MM.1S (cell line): ENCODE results near the gene MBOAT7.
"Not testable (repeated sequence)": the region's sequence is repeated elsewhere in the genome, so short reads cannot be mapped to it uniquely, and the experiment has no call there.

ENCODE experiments used
- DNase-seq: peaks from one replicate; pipeline ENCODE4 v3.0.0-alpha.2; 2015
- H2AFZ ChIP-seq: fragments of 300-600 bp; sonication (generic); 2 replicates; pipeline ENCODE4 v1.6.0; 2016; ENCODE audit warnings: antibody characterized with exemption, low read length
- H3F3A ChIP-seq: fragments of 300-600 bp; sonication (generic); 2 replicates; pipeline ENCODE4 v1.6.1; 2016; ENCODE audit warnings: mild to moderate bottlenecking, antibody characterized with exemption, low read length, moderate library complexity, mixed read lengths; ENCODE audit not compliant: insufficient read depth
- H3K27ac ChIP-seq: fragments of 300-600 bp; sonication (generic); 2 replicates; pipeline ENCODE4 v1.5.1; 2016; ENCODE audit warnings: mild to moderate bottlenecking, low read length
- H3K27me3 ChIP-seq: fragments of 300-600 bp; sonication (generic); replicated peaks from 2 replicates; pipeline ENCODE4 v1.6.0; 2016; ENCODE audit warnings: low read length; ENCODE audit not compliant: insufficient read depth
- H3K36me3 ChIP-seq: fragments of 300-600 bp; sonication (generic); replicated peaks from 2 replicates; pipeline ENCODE4 v1.6.1; 2016; ENCODE audit warnings: mild to moderate bottlenecking, low read length, mixed read lengths; ENCODE audit not compliant: insufficient read depth
- H3K4me1 ChIP-seq: fragments of 300-600 bp; sonication (generic); 2 replicates; pipeline ENCODE4 v1.6.1; 2016; ENCODE audit warnings: low read length, mixed read lengths
- H3K4me2 ChIP-seq: fragments of 300-600 bp; sonication (generic); 2 replicates; pipeline ENCODE4 v1.6.0; 2016; ENCODE audit warnings: low read depth, low read length
- H3K4me3 ChIP-seq: fragments of 300-600 bp; sonication (generic); 2 replicates; pipeline ENCODE4 v1.5.1; 2016; ENCODE audit warnings: low read length, mixed read lengths
- H3K79me2 ChIP-seq: fragments of 300-600 bp; sonication (generic); 2 replicates; pipeline ENCODE4 v1.6.1; 2016; ENCODE audit warnings: mixed run types, low read length, mixed read lengths
- H3K9ac ChIP-seq: fragments of 300-600 bp; sonication (generic); 2 replicates; pipeline ENCODE4 v1.6.1; 2016; ENCODE audit warnings: low read length, mixed read lengths
- H3K9me2 ChIP-seq: fragments of 300-600 bp; sonication (generic); replicated peaks from 2 replicates; pipeline ENCODE4 v1.6.1; 2016; ENCODE audit warnings: mild to moderate bottlenecking, low read length, mixed read lengths; ENCODE audit not compliant: insufficient read depth
- H3K9me3 ChIP-seq: fragments of 300-600 bp; sonication (generic); replicated peaks from 2 replicates; pipeline ENCODE4 v1.6.1; 2016; ENCODE audit warnings: mild to moderate bottlenecking, low read length, mixed read lengths; ENCODE audit not compliant: insufficient read depth
- H4K20me1 ChIP-seq: fragments of 300-600 bp; sonication (generic); 2 replicates; pipeline ENCODE4 v1.6.1; 2016; ENCODE audit warnings: mild to moderate bottlenecking, low read length, moderate library complexity, mixed read lengths; ENCODE audit not compliant: insufficient read depth
- EZH2 ChIP-seq: fragments of 300-600 bp; sonication (generic); optimal IDR thresholded peaks from 2 replicates; pipeline ENCODE3; 2017; ENCODE audit warnings: low read depth, mild to moderate bottlenecking, antibody characterized with exemption, low read length, mixed read lengths
- EZH2phosphoT487 ChIP-seq: fragments of 300-600 bp; sonication (generic); IDR thresholded peaks from 2 replicates; pipeline ENCODE4 v1.6.1; 2018; ENCODE audit warnings: antibody characterized with exemption, low read length
- TF ChIP-seq, protein P1 (sequence below): fragments of 300-600 bp; sonication (generic); IDR thresholded peaks from 2 replicates; pipeline ENCODE4 v1.5.1; 2016; ENCODE audit warnings: antibody characterized with exemption, low read length, mixed read lengths

Gene MBOAT7

DNA sequence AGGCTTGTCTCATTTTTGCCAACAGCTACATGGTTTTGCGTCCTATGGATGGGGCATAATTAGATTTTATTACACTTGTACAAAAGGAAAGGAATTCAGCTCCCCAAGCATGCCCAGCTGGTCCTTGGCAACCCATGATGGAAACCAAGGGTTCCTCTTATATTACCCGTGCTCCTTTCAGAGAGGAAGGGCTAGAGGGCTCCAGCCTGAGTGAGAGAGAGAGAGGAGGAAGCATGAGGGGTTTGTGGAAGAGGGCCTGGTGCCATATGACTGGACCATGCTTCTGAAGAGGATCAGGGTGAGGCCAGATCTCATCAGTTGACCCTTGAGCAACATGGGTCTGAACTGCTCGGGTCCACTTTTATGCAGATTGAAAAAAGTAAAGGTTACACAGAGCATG, 7.7 kb upstream of the MBOAT7 start:
- Histone ChIP-seq H3K4me3 (no peak overlapping the region), H3K4me1 (peaks cover 11% of the 10 kb centered on the region), H3K79me2 (peaks cover 28% of the 10 kb centered on the region), H3K36me3 (peaks cover 8% of the 10 kb centered on the region), H2AFZ (no peak overlapping the region), H4K20me1 (peaks cover 9% of the 10 kb centered on the region), H3F3A (peaks cover 14% of the 10 kb centered on the region), H3K4me2 (no peak overlapping the region), H3K27me3 (no peaks in the 10 kb centered on the region), H3K9ac (no peak overlapping the region), H3K9me3 (no peaks in the 10 kb centered on the region), H3K27ac (no peak overlapping the region), H3K9me2 (no peaks in the 10 kb centered on the region)
- TF ChIP-seq EZH2 (no peak), EZH2phosphoT487 (no peak)
- TF ChIP-seq, protein P1, sequence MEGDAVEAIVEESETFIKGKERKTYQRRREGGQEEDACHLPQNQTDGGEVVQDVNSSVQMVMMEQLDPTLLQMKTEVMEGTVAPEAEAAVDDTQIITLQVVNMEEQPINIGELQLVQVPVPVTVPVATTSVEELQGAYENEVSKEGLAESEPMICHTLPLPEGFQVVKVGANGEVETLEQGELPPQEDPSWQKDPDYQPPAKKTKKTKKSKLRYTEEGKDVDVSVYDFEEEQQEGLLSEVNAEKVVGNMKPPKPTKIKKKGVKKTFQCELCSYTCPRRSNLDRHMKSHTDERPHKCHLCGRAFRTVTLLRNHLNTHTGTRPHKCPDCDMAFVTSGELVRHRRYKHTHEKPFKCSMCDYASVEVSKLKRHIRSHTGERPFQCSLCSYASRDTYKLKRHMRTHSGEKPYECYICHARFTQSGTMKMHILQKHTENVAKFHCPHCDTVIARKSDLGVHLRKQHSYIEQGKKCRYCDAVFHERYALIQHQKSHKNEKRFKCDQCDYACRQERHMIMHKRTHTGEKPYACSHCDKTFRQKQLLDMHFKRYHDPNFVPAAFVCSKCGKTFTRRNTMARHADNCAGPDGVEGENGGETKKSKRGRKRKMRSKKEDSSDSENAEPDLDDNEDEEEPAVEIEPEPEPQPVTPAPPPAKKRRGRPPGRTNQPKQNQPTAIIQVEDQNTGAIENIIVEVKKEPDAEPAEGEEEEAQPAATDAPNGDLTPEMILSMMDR, result no peak
- DNase-seq, result no peak

DNA sequence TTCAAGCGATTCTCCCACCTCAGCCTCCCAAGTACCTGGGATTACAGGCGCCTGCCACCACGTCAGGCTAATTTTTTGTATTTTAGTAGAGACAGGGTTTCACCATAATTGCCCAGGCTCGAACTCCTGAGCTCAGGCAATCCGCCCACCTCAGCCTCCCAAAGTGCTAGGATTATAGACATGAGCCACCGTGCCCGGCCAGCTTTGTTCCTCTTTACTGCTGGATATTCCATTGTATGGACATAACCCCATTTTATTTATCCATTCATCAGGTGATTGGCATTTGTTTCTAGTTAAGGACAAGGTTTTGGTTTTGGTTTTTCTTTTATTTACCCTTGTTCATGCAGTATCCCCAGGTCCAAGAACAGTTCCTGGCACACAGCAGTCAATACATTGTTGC, 7.2 kb upstream of the MBOAT7 start:
- Histone ChIP-seq H3K79me2 (peaks cover 28% of the 10 kb centered on the region), H3K9me3 (no peaks in the 10 kb centered on the region), H3F3A (peaks cover 8% of the 10 kb centered on the region), H3K9me2 (no peaks in the 10 kb centered on the region), H3K27me3 (no peaks in the 10 kb centered on the region), H3K4me3 (no peak overlapping the region), H2AFZ (no peak overlapping the region), H3K4me1 (peaks cover 8% of the 10 kb centered on the region), H3K27ac (no peak overlapping the region), H3K9ac (no peak overlapping the region), H3K36me3 (peaks cover 2% of the 10 kb centered on the region; the same call in 1 of the 2 replicates), H4K20me1 (peaks cover 3% of the 10 kb centered on the region), H3K4me2 (no peak overlapping the region)
- no peak for TF ChIP-seq EZH2
- no peak for DNase-seq

DNA sequence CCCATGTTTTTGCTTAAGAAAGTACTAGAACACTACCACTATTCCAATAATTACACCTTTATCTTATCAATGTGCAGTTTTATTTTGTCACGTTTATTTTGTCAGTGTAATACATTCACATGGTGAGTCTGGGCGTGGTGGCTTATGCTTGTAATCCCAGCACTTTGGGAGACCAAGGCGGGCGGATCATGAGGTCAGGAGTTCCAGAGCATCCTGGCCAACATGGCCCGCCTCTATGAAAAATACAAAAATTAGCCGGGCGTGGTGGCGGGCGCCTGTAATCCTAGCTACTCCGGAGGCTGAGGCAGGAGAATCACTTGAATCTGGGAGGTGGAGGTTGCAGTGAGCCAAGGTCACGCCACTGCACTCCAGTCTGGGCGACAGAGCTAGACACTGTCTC, 5.1 kb upstream of the MBOAT7 start:
- not testable (repeated sequence) for H3K4me1 ChIP-seq, H3K36me3 ChIP-seq

DNA sequence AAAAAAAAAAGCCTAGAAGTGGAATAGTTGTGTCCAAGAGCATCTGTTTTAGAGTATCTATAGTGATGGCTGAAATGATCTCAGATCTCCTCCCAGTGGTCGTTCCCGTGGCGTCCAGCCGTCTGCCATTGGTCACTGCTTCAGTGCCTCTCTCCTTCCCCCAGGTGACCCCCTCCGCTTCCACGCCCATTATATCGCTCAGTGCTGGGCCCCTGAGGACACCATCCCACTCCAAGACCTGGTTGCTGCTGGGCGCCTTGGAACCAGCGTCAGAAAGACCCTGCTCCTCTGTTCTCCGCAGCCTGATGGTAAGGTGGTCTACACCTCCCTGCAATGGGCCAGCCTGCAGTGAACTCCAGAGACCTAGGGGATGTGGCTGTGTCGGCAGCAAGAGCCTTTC, 3.6 kb upstream of the MBOAT7 start:
- TF ChIP-seq EZH2, result no peak
- TF ChIP-seq, protein P1, result no peak
- TF ChIP-seq EZH2phosphoT487, result no peak
- Histone ChIP-seq H3K4me3 (no peak overlapping the region), H3K27ac (no peak overlapping the region)

More for the DNA sequence above, 5.1 kb upstream of the MBOAT7 start:
- H3K9me2 ChIP-seq, H2AFZ ChIP-seq, H3K27me3 ChIP-seq, H3K9me3 ChIP-seq, H3K4me3 ChIP-seq, H3F3A ChIP-seq, DNase-seq, H3K27ac ChIP-seq, H3K9ac ChIP-seq, H4K20me1 ChIP-seq, H3K4me2 ChIP-seq: not testable (repeated sequence)
- peaks cover 19% of the 10 kb centered on the region for H3K79me2 ChIP-seq

More for the DNA sequence above, 3.6 kb upstream of the MBOAT7 start:
- Histone ChIP-seq H3K9me2 (no peaks in the 10 kb centered on the region), H3K27me3 (no peaks in the 10 kb centered on the region), H2AFZ (no peak overlapping the region), H3K4me1 (peaks cover 14% of the 10 kb centered on the region), H3K4me2 (no peak overlapping the region), H4K20me1 (no peaks in the 10 kb centered on the region), H3K79me2 (peaks cover 29% of the 10 kb centered on the region), H3K9me3 (no peaks in the 10 kb centered on the region), H3F3A (no peaks in the 10 kb centered on the region), H3K9ac (no peak overlapping the region), H3K36me3 (no peaks in the 10 kb centered on the region)
- DNase-seq, result no peak
